Sigmoid colon (tissue), 7 donors: ENCODE measurements around the gene UBE2G1. TPM values are rescaled to one million over a fixed set of nuclear protein-coding genes. Genes with fewer than 3 reads are reported as not detected.

ENCODE experiments used
- DNase-seq: peaks from one replicate; pipeline ENCODE4 v3.0.0-alpha.2; 2019
- H3K27ac ChIP-seq, 4 donors: fragments of 200-600 bp; sonication (generic); one replicate each; pipeline ENCODE4 v1.5.1; 2016 to 2019; ENCODE audit warnings: mild to moderate bottlenecking in 1 of 4
- H3K27me3 ChIP-seq, 3 donors: fragments of 200-600 bp; sonication (generic); one replicate each; pipeline ENCODE4 v1.5.1; 2019; ENCODE audit warnings: mild to moderate bottlenecking in 1 of 3
- H3K36me3 ChIP-seq, 4 donors: fragments of 200-600 bp; sonication (generic); one replicate each; pipeline ENCODE4 v1.5.1; 2016 to 2019
- H3K4me1 ChIP-seq, 4 donors: fragments of 200-600 bp; sonication (generic); one replicate each; pipeline ENCODE4 v1.5.1; 2017 to 2019
- H3K4me3 ChIP-seq, 4 donors: fragments of 200-600 bp; sonication (generic); one replicate each; pipeline ENCODE4 v1.5.1; 2017 to 2019; ENCODE audit warnings: mild to moderate bottlenecking in 2 of 4, moderate library complexity in 1 of 4
- H3K9me3 ChIP-seq, 4 donors: fragments of 200-600 bp in 3 of 4; sonication (generic) in 3 of 4; one replicate each; pipeline versions ENCODE4 v1.5.1 to v1.6.1; 2013 to 2019
- EP300 ChIP-seq, 4 donors: sonication (generic); formaldehyde crosslinking; IDR thresholded peaks; one replicate each; pipeline ENCODE4 v1.6.1; 2017; ENCODE audit warnings: antibody characterized with exemption in 4 of 4
- POLR2A ChIP-seq, 2 donors: fragments of 450-650 bp; IDR thresholded peaks; one replicate each; pipeline ENCODE4 v1.6.1; 2016; ENCODE audit warnings: antibody characterized with exemption in 2 of 2, mild to moderate bottlenecking in 2 of 2, moderate library complexity in 2 of 2
- POLR2AphosphoS5 ChIP-seq, 4 donors: sonication (generic); formaldehyde crosslinking; IDR thresholded peaks; one replicate each; pipeline ENCODE4 v1.6.1; 2017; ENCODE audit warnings: antibody characterized with exemption in 4 of 4
- WGBS, 2 donors: extraction: QIAGEN DNeasy Blood & Tissue Kit; methylation state at CpG; one replicate each; pipeline ENCODE4 v1.1.7; 2013; 5-methylcytosine and 5-hydroxymethylcytosine counted together
- intact Hi-C: fragments of 100-400 bp; cut with DNase I; formaldehyde crosslinking; loops from one replicate; pipeline ENCODE4 v1.15.1; 2023
- polyA plus RNA-seq, 3 donors: library from polyadenylated mRNA; stranded (reverse); fragments of 200-250 nt; gene quantifications; one replicate each; pipeline ENCODE4 v1.2.3, GENCODE V29; 2013
- total RNA-seq, 4 donors: library from RNA; depleted of rRNA; stranded (reverse); fragments of >200 nt; gene quantifications; one replicate each; pipeline ENCODE4 v1.1.0, GENCODE V29; 2016
- TF ChIP-seq, protein P1 (sequence below), 4 experiments: fragments of 450-650 bp in 3 of 4; fragments of 200-600 bp in 1 of 4; IDR thresholded peaks; one replicate each; pipeline ENCODE4 v1.5.1; 2016 to 2019; ENCODE audit warnings: antibody characterized with exemption in 4 of 4, mild to moderate bottlenecking in 3 of 4, moderate library complexity in 2 of 4
- donor health status: healthy with polysubstance abuse.
- donor health status: Bipolar disorder and iron deficiency.
- donor health status: healthy.

Gene UBE2G1
- total and polyA plus RNA-seq, 7 donors: 20.5 to 111 (median 83.2) TPM

GRCh38 chr17:4241535-4241934 is 124.9 kb downstream of the UBE2G1 start:
- H3K36me3 ChIP-seq: peaks cover 0 to 51% (median 23%) of the 10 kb centered on the region in 4 donors
- no peaks in the 10 kb centered on the region for H3K27me3 ChIP-seq
- H3K4me3 ChIP-seq: no peak overlapping the region
- DNase-seq: no peak
- no peak overlapping the region for H3K27ac ChIP-seq
- intact Hi-C loops: no loop called here
- H3K4me1 ChIP-seq: peaks cover 0 to 35% (median 18%) of the 10 kb centered on the region in 4 donors
- no peaks in the 10 kb centered on the region for H3K9me3 ChIP-seq
- TF ChIP-seq EP300 (IDR thresholded peaks at IDR 0.05): no peak
- WGBS, 2 donors: 48 to 94% methylated on average over 11 of the region's 11 CpGs

GRCh38 chr17:4236456-4236855 is 130.0 kb downstream of the UBE2G1 start:
- peaks cover 0 to 62% (median 15%) of the 10 kb centered on the region in 4 donors for H3K36me3 ChIP-seq

GRCh38 chr17:4235372-4236279 is 130.8 kb downstream of the UBE2G1 start:
- no peak for DNase-seq
- WGBS, 2 donors: 94 to 96% methylated on average over 8 of the region's 8 CpGs
- Histone ChIP-seq H3K27ac (peak overlapping the region; percentile 19 to 94 (median 83)), H3K4me3 (no peak overlapping the region), H3K9me3 (no peaks in the 10 kb centered on the region), H3K27me3 (no peaks in the 10 kb centered on the region), H3K4me1 (peaks cover 0 to 66% (median 62%) of the 10 kb centered on the region in 4 donors), H3K36me3 (peaks cover 0 to 58% (median 10%) of the 10 kb centered on the region in 4 donors)
- intact Hi-C loops: no loop called here
- TF ChIP-seq, protein P1, sequence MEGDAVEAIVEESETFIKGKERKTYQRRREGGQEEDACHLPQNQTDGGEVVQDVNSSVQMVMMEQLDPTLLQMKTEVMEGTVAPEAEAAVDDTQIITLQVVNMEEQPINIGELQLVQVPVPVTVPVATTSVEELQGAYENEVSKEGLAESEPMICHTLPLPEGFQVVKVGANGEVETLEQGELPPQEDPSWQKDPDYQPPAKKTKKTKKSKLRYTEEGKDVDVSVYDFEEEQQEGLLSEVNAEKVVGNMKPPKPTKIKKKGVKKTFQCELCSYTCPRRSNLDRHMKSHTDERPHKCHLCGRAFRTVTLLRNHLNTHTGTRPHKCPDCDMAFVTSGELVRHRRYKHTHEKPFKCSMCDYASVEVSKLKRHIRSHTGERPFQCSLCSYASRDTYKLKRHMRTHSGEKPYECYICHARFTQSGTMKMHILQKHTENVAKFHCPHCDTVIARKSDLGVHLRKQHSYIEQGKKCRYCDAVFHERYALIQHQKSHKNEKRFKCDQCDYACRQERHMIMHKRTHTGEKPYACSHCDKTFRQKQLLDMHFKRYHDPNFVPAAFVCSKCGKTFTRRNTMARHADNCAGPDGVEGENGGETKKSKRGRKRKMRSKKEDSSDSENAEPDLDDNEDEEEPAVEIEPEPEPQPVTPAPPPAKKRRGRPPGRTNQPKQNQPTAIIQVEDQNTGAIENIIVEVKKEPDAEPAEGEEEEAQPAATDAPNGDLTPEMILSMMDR (IDR thresholded peaks at IDR 0.05): no peak
- TF ChIP-seq POLR2A (IDR thresholded peaks at IDR 0.05) (no peak), POLR2AphosphoS5 (IDR thresholded peaks at IDR 0.05) (no peak), EP300 (IDR thresholded peaks at IDR 0.05) (no peak)

More at GRCh38 chr17:4236456-4236855, 130.0 kb downstream of the UBE2G1 start:
- intact Hi-C loops: no loop called here
- 43 to 59% methylated on average over 3 of the region's 3 CpGs for WGBS, 2 donors
- no peaks in the 10 kb centered on the region for H3K9me3 ChIP-seq
- peak overlapping the region; percentile 19 to 94 (median 83) for H3K27ac ChIP-seq
- peaks cover 0 to 57% (median 54%) of the 10 kb centered on the region in 4 donors for H3K4me1 ChIP-seq
- TF ChIP-seq EP300 (IDR thresholded peaks at IDR 0.05): no peak
- TF ChIP-seq, protein P1 (IDR thresholded peaks at IDR 0.05): no peak
- no peak for TF ChIP-seq POLR2AphosphoS5 (IDR thresholded peaks at IDR 0.05)
- TF ChIP-seq POLR2A (IDR thresholded peaks at IDR 0.05): no peak
- H3K27me3 ChIP-seq: no peaks in the 10 kb centered on the region
- DNase-seq: no peak
- no peak overlapping the region for H3K4me3 ChIP-seq

DNA sequence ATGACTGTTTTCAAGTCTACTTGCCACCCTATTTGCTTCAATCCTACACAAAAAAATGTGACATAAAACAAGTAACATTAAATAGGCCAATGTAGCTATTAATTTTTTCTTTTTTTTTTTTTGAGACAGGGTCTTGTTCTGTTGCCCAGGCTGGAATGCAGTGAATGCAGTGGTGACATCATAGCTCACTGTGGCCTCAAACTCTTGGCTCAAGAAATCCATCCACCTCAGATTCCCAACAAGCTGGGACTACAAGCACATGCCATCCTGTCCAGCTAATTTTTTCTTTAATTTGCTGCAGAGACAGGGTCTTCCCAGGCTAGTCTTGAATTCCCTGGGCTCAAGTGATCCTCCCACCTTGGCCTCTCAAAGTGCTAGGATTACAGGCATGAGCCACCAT is 132.1 kb downstream of the UBE2G1 start:
- Histone ChIP-seq H3K27ac (peak overlapping the region; percentile 80 to 94 (median 86)), H3K4me1 (peaks cover 0 to 76% (median 71%) of the 10 kb centered on the region in 4 donors), H3K4me3 (no peak overlapping the region), H3K9me3 (no peaks in the 10 kb centered on the region), H3K36me3 (peaks cover 0 to 45% (median 1%) of the 10 kb centered on the region in 4 donors), H3K27me3 (no peaks in the 10 kb centered on the region)
- intact Hi-C loops: no loop called here
- peak in 1 of 4 donors; percentile 6 for TF ChIP-seq POLR2AphosphoS5 (IDR thresholded peaks at IDR 0.05)
- TF ChIP-seq, protein P1 (IDR thresholded peaks at IDR 0.05): no peak
- DNase-seq: no peak

DNA sequence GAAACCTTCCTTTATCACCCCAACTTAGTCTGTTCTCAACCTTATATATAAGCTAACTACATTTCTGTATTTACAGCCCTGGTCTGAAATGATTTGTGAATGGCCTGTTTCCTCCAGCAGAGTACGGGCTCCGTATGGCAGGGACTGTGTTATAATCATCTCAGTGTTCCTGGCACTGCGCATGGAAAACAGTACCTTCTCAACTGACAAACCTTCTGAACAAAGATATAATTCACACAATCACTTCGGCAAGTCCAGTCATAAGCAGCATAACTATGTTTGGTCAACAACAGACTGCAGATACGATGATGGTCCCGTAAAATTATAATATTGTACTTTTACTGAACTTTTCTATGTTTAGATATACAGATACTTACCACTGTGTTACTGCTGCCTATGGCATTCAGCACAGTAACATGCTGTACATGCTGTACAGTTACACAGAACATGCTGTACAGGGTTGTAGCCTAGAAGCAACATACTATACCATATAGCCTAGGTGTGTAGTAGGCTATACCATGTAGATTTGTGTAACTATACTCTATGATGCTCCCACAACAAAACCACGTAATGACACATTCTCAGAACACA is 132.7 kb downstream of the UBE2G1 start:
- TF ChIP-seq POLR2AphosphoS5 (IDR thresholded peaks at IDR 0.05): peak; percentile 82 to 88 (median 86)
- TF ChIP-seq EP300 (IDR thresholded peaks at IDR 0.05): peak; percentile 55 to 89 (median 81)
- TF ChIP-seq, protein P1 (IDR thresholded peaks at IDR 0.05): no peak
- no peak for TF ChIP-seq POLR2A (IDR thresholded peaks at IDR 0.05)
- Histone ChIP-seq H3K9me3 (no peaks in the 10 kb centered on the region), H3K27me3 (no peaks in the 10 kb centered on the region), H3K27ac (peak overlapping the region; percentile 80 to 94 (median 86)), H3K4me1 (peaks cover 0 to 83% (median 77%) of the 10 kb centered on the region in 4 donors), H3K4me3 (no peak overlapping the region), H3K36me3 (peaks cover 0 to 39% (median 0%) of the 10 kb centered on the region in 4 donors)
- intact Hi-C loops: no loop called here
- 32 to 75% methylated on average over 7 of the region's 7 CpGs for WGBS, 2 donors
- peak; percentile 85 for DNase-seq
